GM18507 (cell line): ENCODE results near the gene LHX6.

Source experiments
- DNase-seq: peaks from one replicate; pipeline ENCODE4 v3.0.0; 2011; ENCODE audit warnings: low read depth; ENCODE audit not compliant: insufficient read length; ENCODE audit errors: extremely low spot score
- FAIRE-seq: peaks from 2 replicates; lab custom pipeline; 2011; peaks lifted over from hg19 to GRCh38; lab: Jason Lieb, UNC

The LHX6 gene

DNA sequence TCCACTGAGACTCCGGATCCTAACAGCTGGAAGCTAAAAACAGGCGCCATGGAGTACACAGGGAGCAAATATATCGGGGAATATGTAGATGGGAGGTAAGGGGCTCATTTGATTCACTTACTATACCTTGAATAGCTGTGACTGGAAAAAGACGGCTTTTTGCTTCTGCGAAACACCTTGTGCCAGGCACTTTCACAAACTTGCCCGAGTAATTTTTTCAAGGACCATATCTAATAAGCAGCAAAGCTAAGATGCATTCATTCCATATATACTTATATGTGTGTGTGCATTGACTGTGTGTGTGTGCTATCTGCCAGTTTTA lies 68.9 kb downstream of the LHX6 start:
- FAIRE-seq, result no peak
- no peak for DNase-seq

GRCh38 chr9:122159026-122159924 lies 69.5 kb downstream of the LHX6 start, which contains the start of the genes MORN5 and NDUFA8:
Gene MORN5, plus strand, starts transcription at chr9:122159908. Its CDS starts 65 bp downstream, at chr9:122159973.
Gene NDUFA8, minus strand, starts transcription at chr9:122159779. Its CDS starts 102 bp downstream, at chr9:122159677.
- peak; percentile 96 for FAIRE-seq
- DNase-seq, result peak; percentile 98

DNA sequence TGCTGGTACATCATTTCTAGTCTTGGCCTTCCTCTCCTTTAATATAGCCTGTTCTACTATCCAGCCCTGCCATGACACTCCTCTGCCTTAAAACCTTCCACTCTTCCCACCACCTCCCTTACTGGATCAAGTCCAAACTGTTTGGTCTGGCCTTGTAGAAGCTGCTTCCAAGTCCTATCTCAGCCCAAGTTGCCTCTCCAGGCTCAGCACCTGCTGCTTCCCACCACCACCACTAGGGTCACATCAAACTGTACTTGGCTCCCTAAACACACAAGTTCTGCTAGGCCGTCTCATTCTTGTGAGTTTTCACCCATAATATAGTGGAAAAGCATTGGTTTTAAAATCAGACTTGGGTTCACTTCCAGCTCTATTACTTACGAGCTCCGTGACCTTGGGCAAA lies 70.6 kb downstream of the LHX6 start:
- FAIRE-seq, result peak; percentile 72
- DNase-seq, result peak; percentile 15

GRCh38 chr9:122155796-122156195 lies 73.0 kb downstream of the LHX6 start:
- DNase-seq, result no peak
- FAIRE-seq, result no peak
